Measurements from ENCODE around the gene SOCS7.

SOCS7 gene

DNA sequence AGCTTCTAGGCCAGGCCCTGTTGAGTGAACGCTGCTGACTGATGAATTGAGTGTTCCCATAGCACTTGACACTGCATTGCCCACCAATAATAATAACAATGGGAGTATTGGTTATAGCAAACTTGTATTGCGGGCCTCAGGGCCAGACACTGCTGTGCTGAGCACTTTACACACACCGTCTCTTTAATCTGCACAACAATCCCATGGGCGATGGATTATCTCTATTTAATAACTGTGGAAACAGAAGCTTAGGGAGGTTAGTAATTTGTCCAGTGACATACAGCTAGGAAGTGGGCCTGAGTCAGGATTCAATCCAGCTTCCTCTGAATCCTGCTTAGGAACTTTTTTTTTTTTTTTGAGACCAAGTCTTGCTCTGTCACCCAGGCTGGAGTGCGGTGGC lies 87.8 kb downstream of the SOCS7 start:
- no peak overlapping the region for H3K4me3 ChIP-seq (ENCODE audit: low read depth, low read length)
- TF ChIP-seq, protein P1, sequence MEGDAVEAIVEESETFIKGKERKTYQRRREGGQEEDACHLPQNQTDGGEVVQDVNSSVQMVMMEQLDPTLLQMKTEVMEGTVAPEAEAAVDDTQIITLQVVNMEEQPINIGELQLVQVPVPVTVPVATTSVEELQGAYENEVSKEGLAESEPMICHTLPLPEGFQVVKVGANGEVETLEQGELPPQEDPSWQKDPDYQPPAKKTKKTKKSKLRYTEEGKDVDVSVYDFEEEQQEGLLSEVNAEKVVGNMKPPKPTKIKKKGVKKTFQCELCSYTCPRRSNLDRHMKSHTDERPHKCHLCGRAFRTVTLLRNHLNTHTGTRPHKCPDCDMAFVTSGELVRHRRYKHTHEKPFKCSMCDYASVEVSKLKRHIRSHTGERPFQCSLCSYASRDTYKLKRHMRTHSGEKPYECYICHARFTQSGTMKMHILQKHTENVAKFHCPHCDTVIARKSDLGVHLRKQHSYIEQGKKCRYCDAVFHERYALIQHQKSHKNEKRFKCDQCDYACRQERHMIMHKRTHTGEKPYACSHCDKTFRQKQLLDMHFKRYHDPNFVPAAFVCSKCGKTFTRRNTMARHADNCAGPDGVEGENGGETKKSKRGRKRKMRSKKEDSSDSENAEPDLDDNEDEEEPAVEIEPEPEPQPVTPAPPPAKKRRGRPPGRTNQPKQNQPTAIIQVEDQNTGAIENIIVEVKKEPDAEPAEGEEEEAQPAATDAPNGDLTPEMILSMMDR (conservative IDR thresholded peaks at IDR 0.05; ENCODE audit: low read depth, low read length): no peak
- DNase-seq (ENCODE audit: low read depth): no peak

- TF ChIP-seq, protein P1 (conservative IDR thresholded peaks at IDR 0.05; ENCODE audit: low read depth, low read length): no peak
- H3K4me3 ChIP-seq (ENCODE audit: low read depth, low read length): no peak overlapping the region
- DNase-seq (ENCODE audit: low read depth): no peak
Measured at GRCh38 chr17:38440614-38441397, 89.2 kb downstream of the SOCS7 start.

GRCh38 chr17:38441429-38442061 lies 89.9 kb downstream of the SOCS7 start:
- no peak for DNase-seq (ENCODE audit: low read depth)
- TF ChIP-seq, protein P1 (conservative IDR thresholded peaks at IDR 0.05; ENCODE audit: low read depth, low read length): no peak
- H3K4me3 ChIP-seq (ENCODE audit: low read depth, low read length): no peak overlapping the region

- TF ChIP-seq, protein P1 (conservative IDR thresholded peaks at IDR 0.05; ENCODE audit: low read depth, low read length): no peak
- no peak for DNase-seq (ENCODE audit: low read depth)
- no peak overlapping the region for H3K4me3 ChIP-seq (ENCODE audit: low read depth, low read length)
Measured at GRCh38 chr17:38442548-38442947, 90.9 kb downstream of the SOCS7 start.

DNA sequence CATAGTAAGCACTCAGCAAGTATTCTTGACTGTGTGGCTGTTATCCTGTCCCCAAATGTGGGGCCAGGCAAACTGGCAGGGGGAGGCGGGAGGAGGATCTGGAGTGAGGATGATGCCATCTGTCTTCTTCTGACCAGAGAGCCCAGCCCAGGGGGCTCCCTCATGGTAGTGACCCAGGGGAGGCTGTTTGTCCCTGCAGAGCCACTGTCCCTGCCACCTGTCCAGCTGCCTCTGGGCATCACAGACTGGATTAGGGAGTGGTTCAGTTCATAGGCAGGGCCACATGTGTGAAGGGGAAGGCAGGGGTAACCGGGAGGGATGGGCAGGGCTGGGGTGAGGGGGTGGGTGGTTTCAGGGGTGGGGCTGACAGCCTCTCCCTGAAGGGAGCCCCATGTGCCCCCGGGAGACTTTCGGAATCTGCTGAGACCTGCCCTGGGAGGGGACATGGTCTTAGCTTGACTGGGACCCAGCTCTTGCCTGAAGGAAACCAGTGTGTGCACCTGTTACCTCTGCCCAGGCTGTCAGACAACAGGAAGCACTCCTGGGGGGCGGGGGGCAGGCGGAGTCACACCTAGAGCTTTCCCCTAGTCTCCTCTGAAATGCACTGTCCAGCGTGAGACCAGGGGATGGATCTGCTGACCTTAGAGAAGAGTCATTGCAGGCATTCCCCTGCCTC lies 91.8 kb downstream of the SOCS7 start:
- DNase-seq (ENCODE audit: low read depth): no peak
- no peak overlapping the region for H3K4me3 ChIP-seq (ENCODE audit: low read depth, low read length)
- TF ChIP-seq, protein P1 (conservative IDR thresholded peaks at IDR 0.05; ENCODE audit: low read depth, low read length): no peak

DNA sequence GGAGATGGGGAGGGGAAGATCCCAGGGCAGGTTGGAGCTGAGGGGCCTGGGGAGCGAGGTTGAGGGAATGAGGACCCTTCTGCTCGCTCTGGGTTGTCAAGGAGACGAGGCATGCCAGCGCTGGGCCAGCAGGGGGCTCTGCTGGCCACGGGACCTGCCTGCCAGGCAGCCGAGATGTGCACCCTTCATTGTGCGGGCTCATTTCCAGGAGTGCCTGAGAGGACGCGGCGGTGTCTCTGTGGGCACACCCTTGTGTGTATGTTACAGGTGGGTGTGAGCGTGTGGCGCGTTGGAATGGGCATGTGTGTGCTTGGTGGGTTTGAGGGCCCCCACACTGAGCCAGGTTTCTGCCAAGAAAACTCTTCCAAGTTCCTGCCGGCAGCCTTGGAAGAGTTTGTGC lies 92.5 kb downstream of the SOCS7 start:
- peak; percentile 69 for DNase-seq (ENCODE audit: low read depth)
- TF ChIP-seq, protein P1 (conservative IDR thresholded peaks at IDR 0.05; ENCODE audit: low read depth, low read length): peak; percentile 91
- no peak overlapping the region for H3K4me3 ChIP-seq (ENCODE audit: low read depth, low read length)
